Measurements from ENCODE around the gene OR4E2.

DNA sequence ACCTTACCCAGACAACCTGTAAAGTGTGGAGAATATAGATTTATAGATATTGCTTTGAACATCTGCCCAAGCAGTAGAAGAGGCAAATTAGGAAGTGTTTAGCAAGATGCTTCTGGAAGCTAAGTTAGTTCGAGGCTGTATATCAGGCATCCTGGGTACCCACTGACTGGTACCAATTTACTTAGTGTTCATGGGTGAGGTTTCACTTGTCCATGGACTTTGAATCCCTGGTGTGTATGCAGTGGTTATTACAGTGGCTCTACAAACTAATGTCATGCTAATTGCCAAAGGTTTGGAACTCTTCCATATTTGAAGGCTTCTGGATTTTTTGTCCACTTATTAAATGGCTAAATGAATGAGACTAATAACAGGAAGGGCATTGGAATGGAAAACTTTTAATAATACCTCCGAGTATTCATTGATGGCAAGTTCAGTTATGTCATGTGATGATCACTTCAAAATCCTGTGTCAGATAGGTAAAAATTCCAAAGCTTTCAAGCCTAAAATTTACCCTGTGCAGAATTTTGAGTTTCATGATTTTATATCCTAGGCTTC, at the start of gene OR4E2:
- TF ChIP-seq EZH2 (IDR thresholded peaks at IDR 0.05; ENCODE audit: borderline replicate concordance, low read depth, low read length, severe bottlenecking) (no peak), CTCF (IDR thresholded peaks at IDR 0.05; ENCODE audit: borderline replicate concordance, extremely low read depth, low read length, poor library complexity, severe bottlenecking) (no peak)

Measured in DND-41 (cell line).